H1 (cell line): ENCODE results near the gene ABCF3. TPM values are rescaled to one million over a fixed set of nuclear protein-coding genes. Genes with fewer than 3 reads are reported as not detected.

Experiments used
- ATF2 ChIP-seq: IDR thresholded peaks from 2 replicates; pipeline ENCODE4 v1.6.1; 2012; ENCODE audit warnings: low read length, inconsistent platforms
- BCL11A ChIP-seq, 2 experiments: IDR thresholded peaks; one replicate each; pipeline ENCODE4 v1.6.1; 2011; ENCODE audit warnings: low read depth in 2 of 2, low read length in 2 of 2, mild to moderate bottlenecking in 2 of 2
- CBX8 ChIP-seq: fragments of 300-800, 300-1000 bp; sonication (generic); IDR thresholded peaks from 2 replicates; pipeline ENCODE4 v1.7.1; 2016; ENCODE audit warnings: low read depth, low read length, borderline replicate concordance
- CHD1 ChIP-seq: IDR thresholded peaks from 2 replicates; pipeline ENCODE4 v1.6.1; 2012; ENCODE audit warnings: low read depth, low read length, improper control_type of control experiment
- CHD2 ChIP-seq: IDR thresholded peaks from 2 replicates; pipeline ENCODE4 v1.6.1; 2012; ENCODE audit warnings: low read length, improper control_type of control experiment
- HDAC6 ChIP-seq: IDR thresholded peaks from one replicate; pipeline ENCODE4 v1.7.1; 2012; ENCODE audit warnings: low read depth, mild to moderate bottlenecking, inconsistent platforms, low read length, moderate library complexity
- NANOG ChIP-seq: IDR thresholded peaks from 2 replicates; pipeline ENCODE4 v1.6.1; 2011; ENCODE audit warnings: low read length, low read depth, mild to moderate bottlenecking, inconsistent platforms; ENCODE audit not compliant: insufficient read depth, poor library complexity, severe bottlenecking
- RFX5 ChIP-seq: IDR thresholded peaks from 2 replicates; pipeline ENCODE4 v1.6.1; 2011; ENCODE audit warnings: low read depth, low read length, improper control_type of control experiment, borderline replicate concordance
- RNF2 ChIP-seq: fragments of 200-900, 300-1000 bp; sonication (generic); IDR thresholded peaks from 2 replicates; pipeline ENCODE4 v1.7.1; 2016; ENCODE audit warnings: borderline replicate concordance, low read depth, mild to moderate bottlenecking, antibody characterized with exemption, low read length; ENCODE audit not compliant: poor library complexity, severe bottlenecking; ENCODE audit errors: missing control alignments
- SAP30 ChIP-seq: fragments of 300-600 bp; sonication (generic); IDR thresholded peaks from 2 replicates; pipeline ENCODE4 v1.7.1; 2012; ENCODE audit warnings: low read length, moderate library complexity, mild to moderate bottlenecking, inconsistent platforms; ENCODE audit not compliant: insufficient read depth, insufficient replicate concordance
- SP2 ChIP-seq: IDR thresholded peaks from 2 replicates; pipeline ENCODE4 v1.6.1; 2012; ENCODE audit warnings: mild to moderate bottlenecking, low read length, inconsistent platforms
- TEAD4 ChIP-seq: IDR thresholded peaks from 2 replicates; pipeline ENCODE4 v1.6.1; 2012; ENCODE audit warnings: low read depth, low read length, inconsistent platforms, mixed read lengths
- ZNF274 ChIP-seq: IDR thresholded peaks from 2 replicates; pipeline ENCODE4 v1.7.0; 2012; ENCODE audit warnings: low read length, borderline replicate concordance; ENCODE audit errors: extremely low read depth
- polyA plus RNA-seq, 7 experiments: library from polyadenylated mRNA; depleted of rRNA in 3 of 7; stranded (reverse) in 5 of 7; unstranded in 2 of 7; fragments of >200 nt in 5 of 7; fragments of 200-250 nt in 2 of 7; gene quantifications; 1 replicate in 5 of 7; 2 replicates in 1 of 7; 4 replicates in 1 of 7; pipeline versions ENCODE4 v1.2.1 to v1.2.3, GENCODE V29; 2011 to 2013; ENCODE audit warnings: missing spikeins in 2 of 7, mixed read lengths in 2 of 7
- total RNA-seq: library from RNA; stranded (reverse); fragmentation: NEBNext Ultra II Directional; extraction: Animal tissue kit (Norgen Biotek cat#: 25700); gene quantifications from 2 replicates; pipeline ENCODE4 v1.2.1, GENCODE V29; 2021
- TF ChIP-seq, protein P1 (sequence below): IDR thresholded peaks from 2 replicates; pipeline ENCODE4 v1.6.1; 2012; ENCODE audit warnings: inconsistent platforms
- TF ChIP-seq, protein P2 (sequence below), 3 experiments: IDR thresholded peaks; 1 replicate in 2 of 3; 2 replicates in 1 of 3; pipeline versions ENCODE4 v1.5.1 to v1.6.1; 2011; ENCODE audit warnings: low read length in 3 of 3, mild to moderate bottlenecking in 3 of 3, inconsistent platforms in 2 of 3, low read depth in 1 of 3, moderate library complexity in 1 of 3; ENCODE audit not compliant: insufficient read depth in 1 of 3; ENCODE audit errors: control extremely low read depth in 1 of 3

ABCF3 gene
- total and polyA plus RNA-seq, 2 of the 8 experiments (the other 6 are each of a cell fraction or from before 2014, with no cell fraction given), result 51.6 to 57.8 TPM

DNA sequence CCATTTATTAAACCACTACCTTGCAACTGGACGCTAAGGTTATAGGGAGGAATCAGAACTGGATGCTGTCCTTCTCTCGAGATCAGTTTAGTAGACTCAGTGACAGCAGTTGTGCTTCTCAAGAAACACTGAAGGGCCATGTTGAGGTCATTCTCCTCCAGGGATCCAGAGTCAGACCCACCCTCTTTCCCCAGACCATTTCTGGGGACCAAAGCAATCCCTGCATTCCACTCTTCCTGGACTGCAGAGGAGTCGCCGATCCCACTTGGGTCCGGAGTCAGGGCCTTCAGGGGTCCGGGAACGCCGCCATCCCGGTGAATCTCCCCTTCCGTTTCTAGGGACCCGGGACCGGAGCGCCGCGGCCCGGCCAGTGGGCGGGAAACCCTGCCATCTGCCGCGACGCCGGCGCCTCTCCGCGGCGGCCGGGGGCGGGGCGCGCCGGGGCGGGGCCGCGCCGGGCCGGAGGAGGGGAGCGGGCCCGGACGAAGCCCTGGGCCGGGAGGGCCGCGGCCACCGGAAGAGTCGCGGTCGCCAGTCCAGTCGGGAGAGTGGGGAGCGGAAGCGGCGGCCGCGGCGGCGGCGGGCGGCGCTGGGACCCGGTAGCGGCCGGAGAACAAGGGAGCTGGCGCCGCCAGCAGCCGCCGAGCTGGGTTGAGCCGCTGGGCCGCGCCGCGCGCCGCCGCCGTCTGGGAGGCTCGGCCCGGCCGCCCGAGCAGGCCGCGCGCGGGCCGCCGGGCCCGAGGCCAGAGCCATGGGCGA, 30.9 kb upstream of the ABCF3 start, which contains the start of gene DVL3 (continued):
- TF ChIP-seq, protein P1, sequence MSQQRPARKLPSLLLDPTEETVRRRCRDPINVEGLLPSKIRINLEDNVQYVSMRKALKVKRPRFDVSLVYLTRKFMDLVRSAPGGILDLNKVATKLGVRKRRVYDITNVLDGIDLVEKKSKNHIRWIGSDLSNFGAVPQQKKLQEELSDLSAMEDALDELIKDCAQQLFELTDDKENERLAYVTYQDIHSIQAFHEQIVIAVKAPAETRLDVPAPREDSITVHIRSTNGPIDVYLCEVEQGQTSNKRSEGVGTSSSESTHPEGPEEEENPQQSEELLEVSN, result peak; percentile 81
- TF ChIP-seq RFX5, result no peak
- no peak for TF ChIP-seq HDAC6
- no peak for TF ChIP-seq CBX8
- no peak for TF ChIP-seq CHD1
- no peak for TF ChIP-seq CHD2
- no peak for TF ChIP-seq RNF2
- TF ChIP-seq ZNF274, result no peak
- no peak for TF ChIP-seq SP2
- no peak for TF ChIP-seq NANOG
- TF ChIP-seq TEAD4, result no peak
- TF ChIP-seq SAP30, result no peak
- TF ChIP-seq, protein P2, sequence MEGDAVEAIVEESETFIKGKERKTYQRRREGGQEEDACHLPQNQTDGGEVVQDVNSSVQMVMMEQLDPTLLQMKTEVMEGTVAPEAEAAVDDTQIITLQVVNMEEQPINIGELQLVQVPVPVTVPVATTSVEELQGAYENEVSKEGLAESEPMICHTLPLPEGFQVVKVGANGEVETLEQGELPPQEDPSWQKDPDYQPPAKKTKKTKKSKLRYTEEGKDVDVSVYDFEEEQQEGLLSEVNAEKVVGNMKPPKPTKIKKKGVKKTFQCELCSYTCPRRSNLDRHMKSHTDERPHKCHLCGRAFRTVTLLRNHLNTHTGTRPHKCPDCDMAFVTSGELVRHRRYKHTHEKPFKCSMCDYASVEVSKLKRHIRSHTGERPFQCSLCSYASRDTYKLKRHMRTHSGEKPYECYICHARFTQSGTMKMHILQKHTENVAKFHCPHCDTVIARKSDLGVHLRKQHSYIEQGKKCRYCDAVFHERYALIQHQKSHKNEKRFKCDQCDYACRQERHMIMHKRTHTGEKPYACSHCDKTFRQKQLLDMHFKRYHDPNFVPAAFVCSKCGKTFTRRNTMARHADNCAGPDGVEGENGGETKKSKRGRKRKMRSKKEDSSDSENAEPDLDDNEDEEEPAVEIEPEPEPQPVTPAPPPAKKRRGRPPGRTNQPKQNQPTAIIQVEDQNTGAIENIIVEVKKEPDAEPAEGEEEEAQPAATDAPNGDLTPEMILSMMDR (IDR thresholded peaks at IDR 0.05; ENCODE audit: control extremely low read depth in 1 of 3, insufficient read depth in 1 of 3, low read depth in 1 of 3, low read length in 3 of 3), result no peak
- TF ChIP-seq BCL11A (IDR thresholded peaks at IDR 0.05; ENCODE audit: low read depth in 2 of 2, low read length in 2 of 2), result no peak
- no peak for TF ChIP-seq ATF2
